Measurements from ENCODE around the gene PDE11A.

PDE11A gene

DNA sequence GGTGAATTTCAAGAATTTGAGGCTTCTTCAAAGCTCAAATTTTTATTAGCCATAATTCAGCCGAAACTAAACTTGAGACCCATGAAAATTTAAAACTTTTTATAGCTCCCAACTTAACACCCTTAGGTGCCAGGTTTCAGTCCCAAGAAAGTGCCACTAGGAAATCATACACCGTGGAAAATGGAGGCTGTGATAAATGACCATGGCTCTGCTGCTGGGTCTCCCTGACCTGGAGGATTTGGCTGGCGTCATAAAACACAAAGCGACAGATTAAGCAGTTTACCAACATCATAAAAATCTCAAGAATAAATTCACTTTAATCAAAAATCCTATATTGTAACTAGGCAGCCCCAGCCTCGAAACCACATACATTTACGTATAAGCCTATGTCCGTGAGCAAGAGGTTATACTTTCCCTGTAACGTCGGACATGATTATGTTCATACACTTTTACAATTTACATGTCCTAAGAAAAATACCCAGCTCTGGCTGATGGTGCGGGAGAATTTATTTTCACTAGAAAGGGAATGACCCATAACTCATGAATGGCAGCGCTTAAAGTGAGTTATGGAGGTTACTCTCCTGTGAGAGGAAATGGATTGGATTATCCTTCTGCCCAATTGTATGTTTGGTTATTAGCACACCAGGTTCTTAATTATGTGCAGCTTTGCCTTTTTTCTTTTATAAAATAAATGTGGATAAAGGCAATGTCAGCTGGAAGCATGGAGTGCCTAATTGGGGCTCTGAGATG lies 350.6 kb downstream of the PDE11A start:
- DNase-seq = peak; percentile 85

DNA sequence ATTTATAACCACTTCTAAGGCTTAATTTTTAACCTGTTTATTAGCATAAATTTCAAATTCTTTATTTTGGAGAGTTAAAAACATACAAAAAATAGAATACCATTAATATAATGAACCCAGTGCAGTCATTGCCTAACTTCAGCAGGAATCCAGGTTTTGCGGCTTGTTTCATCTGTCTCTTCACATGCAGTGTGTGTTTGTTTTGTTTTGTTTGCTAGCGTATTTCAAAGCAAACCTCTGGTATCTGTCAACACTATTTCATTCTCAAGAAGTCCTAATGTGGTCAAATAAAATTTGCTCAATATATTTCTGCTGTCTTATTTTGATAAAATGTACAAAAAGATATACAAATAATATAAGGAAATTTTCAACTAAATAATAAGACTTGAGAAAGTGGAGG lies 351.5 kb downstream of the PDE11A start:
- DNase-seq = peak; percentile 5

DNA sequence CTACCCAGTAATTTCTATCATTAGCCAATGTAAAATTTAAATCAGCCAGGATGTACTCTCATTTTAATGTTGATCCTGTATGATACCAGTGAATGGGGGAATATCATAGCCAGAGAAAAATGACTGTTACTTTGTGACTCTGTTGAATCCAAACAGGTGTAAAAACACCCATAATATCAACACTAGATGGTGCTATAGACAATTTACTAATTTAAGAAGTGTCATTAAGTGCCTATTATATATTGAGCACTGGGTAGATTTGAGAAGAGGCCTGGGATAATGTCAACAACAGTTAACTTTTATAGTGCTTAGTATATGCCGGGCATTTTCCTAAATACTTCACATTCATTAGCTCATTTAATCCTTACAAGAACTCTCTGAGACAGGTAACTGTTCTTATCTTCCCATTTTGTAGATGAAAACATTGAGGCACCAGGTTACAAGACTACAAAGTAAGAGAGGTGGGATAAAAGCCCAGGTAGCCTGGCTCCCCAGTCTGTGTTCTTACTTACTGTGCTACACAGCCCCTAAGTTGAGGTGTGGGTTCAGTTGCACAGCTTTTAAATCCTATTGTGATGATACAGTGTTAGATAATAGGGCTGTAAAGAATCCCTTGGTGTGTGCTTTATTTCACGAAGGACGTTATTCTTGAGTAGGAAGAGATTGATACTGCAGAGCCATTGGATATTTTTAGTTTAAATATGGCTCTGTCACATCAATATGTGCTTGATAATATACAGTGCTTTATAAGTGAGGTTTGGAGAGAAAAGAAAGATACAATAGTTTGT lies 354.6 kb downstream of the PDE11A start:
- DNase-seq = peak; percentile 3

DNA sequence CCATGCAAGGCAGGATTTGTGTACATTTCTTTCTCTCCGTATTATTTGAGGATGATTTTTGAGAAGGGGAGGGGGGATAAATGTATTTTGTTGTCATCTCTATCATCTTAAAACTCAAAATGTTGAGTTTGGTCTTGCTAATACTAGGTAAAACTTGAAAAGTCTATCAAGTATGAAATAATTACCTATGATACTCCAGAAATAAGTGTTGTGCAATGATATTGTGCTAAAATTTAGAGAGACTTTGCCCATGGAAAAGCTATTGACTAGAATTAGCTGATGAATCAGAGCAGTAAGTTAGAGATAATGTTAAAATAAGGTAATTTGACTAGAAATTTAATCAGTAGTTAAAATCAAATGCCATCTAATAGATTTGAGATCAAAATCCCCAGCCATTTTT lies 356.1 kb downstream of the PDE11A start:
- DNase-seq = no peak

DNA sequence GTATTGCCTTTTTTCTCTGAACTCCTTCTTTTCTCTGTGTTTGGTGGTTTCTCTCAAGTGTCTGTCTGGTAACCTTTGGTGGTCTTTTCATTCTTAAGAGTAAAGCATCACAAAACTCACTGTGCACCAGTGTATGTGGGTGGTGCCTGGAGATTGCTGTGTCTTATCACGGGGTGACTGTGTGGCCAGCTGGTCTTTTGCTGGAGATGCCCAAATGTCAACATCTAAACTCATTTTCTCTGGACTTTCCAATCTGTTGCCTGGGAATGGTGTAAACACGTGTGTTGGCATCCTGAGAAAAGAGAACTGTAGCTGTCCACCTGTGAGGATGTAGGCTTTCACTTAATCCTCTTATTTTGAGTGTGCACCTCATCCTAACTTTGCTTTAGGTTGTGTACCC lies 356.8 kb downstream of the PDE11A start:
- no peak for DNase-seq

DNA sequence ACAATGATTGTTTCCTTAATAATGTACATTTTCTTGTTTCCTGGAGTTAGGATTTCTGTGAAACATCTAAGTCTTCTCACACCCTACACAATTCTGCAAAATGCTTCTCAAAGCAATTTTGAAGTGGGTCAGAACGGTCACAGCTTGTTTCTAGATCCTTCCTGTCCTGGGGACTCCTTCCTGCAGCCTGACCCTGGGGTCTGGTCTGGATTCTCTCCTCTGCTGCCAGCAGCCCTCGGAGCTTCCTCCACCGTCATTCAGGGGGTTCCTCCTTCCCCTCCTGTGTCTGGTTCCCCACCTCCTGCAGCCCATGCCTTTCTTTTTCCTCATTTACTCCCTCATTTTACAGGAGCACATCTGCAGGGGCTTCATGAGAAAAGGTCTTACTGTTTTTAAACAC lies 357.9 kb downstream of the PDE11A start:
- no peak for DNase-seq

DNA sequence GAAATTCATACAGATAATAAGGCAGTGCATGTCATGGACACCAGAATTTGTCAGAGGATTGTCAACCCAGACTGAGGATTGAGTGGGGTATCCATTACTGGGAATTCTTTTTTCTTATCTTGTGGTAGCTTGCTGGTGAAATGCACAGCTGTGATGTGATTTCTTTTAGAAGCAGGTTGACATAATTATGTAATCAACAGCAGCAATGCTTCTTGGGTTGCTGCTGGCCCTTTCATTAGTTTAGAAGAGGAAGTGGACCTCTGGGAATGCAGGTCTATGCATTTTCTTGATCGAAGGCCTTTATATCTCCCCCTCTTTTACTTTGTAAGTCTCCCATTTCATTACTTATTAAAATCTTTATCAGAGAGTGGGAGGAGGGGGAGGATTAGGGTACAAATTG lies 360.1 kb downstream of the PDE11A start:
- peak; percentile 14 for DNase-seq

DNA sequence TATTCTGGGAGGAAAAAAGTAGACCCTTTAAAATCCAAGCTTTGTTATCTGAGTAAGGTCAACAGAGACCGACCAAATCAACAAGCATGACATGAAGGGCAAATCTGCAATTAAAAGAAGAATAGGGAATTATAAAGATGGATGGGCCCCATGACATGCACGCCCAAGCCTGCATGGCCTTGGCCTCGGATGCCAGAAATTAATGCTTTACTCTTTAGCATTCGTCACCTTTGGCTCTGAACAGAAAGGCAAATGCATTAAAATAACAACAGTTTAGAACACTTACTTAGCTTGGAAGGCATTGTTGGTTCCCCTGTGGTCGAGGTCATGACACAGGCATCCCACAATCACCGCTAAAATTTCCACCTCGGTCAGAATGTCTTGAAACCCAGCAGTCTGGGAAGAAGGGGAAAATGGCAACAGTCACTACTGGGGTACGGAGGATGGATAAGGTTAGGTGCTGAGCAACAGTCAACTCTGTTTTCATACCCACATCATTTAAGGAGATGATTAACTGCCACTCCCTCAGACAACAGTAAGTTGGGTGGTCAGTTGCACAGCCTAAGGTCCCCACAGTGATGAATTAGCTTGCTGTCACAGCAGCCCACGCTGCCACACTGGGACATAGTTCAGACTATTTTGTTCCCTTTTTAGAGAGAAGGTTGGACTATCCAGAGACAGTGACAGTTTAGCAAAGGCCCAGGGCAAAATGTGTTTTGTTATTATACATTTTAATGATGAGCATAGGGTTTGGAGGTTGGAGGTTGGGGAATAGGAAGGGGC lies 360.9 kb downstream of the PDE11A start:
- DNase-seq = peak; percentile 16

DNA sequence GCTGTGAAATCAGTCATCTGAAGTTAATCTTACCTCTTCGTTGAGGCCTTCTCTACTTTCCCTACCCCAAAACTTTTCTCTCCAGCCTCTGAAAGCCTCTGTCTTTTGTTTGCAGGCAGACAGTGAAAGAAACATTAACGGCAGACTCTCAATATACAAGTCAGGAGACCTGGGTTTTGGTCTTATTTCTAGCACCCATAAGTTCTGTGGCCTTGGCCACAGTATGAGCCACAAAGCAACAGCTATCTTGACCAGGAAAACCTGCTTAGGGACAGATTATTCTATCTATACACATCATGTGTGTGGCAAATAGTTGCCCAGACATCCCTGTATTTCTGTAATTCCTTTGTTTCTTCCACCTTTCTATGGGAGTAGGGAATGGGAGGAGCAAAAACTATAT lies 361.7 kb downstream of the PDE11A start:
- no peak for DNase-seq

DNA sequence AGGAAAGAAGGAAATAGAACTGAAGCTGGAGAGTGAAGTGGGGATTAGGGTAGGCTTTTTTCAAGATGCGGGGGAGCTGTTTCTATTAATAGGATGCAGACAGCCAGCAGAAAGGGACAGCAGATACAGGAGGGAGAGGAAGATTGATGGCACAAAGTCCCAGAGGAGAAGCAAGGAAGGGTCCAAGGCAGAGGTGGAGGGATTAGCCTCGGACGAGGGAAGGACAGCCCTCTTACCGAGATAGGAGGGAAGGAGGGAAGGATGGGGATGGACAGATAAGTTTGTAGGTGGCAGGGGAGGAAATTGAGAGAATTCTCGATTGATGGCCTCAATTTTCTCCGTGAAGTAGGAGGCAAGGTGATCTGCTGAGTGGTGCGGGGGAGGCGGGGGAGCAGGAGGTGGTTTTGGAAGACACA lies 362.6 kb downstream of the PDE11A start:
- no peak for DNase-seq

DNA sequence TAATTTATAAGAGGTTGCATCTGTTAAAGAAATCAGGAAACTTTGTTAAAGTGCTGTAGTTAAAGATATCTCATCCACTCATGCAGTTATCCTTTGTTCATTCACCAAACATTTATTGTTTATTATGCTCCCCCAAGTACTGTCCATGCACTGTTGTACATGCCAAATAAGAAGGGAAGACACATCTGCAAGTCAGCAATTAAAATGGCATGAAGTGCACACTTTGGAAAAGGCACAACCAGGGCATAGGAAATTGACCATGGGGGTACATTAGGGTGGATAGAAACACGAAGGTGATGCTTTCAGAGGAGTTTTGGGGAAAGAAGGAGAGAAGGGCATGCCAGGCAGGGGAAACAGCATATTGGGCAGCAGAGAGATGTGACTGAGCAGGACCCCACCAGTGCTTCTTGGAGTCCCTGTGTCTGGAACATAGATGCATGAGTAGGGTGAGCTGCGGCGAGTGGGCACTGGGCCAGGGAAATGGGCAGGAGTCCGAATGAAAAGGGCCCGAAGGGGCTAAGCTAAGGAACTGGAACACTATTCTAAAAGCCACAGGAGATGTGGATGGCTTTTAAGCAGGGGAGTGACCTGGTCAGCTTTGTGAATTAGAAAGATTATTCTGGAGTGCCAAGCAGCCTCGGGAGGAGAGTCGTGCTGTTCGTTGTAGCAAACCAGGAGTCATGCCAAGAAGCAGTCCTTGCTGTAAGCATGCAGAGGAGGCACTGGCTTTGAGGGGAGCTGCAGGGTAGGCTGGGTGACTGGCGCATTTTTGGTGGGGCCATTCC lies 363.7 kb downstream of the PDE11A start:
- peak; percentile 75 for DNase-seq

DNA sequence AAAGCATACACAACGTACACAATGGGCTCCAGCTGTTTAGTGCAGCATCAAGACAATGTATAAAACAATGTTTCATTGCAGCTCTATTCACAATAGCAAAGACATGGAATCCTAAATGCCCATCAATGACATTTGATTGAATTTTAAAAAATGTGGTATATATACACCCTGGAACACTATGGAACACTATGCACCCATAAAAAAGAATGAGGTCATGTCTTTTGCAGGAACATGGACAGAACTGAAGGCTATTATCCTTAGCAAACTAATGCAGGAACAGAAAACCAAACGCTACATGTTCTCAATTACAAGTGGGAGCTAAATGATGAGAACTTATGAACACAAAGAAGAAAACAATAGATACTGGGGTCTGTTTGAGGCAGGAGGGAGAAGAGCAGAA lies 364.5 kb downstream of the PDE11A start:
- DNase-seq = no peak

DNA sequence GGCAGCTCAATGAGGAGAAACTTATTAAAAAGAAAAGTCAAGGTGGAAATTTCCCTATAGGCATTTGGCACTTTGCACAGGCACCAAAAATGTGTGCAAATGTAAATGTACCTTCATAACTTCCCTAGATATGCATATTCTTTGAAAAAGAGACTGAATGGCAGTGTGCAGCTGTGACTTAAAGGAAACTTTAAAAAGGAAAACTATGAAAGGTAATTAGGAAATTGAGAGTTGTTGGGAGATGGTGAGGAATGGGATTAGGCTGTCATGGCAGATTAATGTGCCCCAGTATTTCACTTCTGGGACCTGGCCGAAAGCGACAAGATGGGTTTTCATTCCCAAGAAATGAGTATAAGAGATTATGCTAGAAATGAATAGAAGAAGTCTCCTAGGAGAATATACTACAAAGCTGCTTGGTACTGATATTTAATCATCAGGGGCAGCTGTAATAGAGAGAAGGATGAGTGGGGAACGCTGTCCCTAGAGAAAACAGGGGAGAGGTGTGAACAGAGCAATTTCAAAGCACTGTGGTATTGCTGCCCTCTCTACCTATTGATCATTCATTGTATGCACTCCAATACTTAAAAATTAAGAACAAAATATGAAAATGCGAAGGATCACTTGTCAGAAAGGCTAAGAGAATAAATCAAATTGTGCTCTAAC lies 366.9 kb downstream of the PDE11A start:
- no peak for DNase-seq

DNA sequence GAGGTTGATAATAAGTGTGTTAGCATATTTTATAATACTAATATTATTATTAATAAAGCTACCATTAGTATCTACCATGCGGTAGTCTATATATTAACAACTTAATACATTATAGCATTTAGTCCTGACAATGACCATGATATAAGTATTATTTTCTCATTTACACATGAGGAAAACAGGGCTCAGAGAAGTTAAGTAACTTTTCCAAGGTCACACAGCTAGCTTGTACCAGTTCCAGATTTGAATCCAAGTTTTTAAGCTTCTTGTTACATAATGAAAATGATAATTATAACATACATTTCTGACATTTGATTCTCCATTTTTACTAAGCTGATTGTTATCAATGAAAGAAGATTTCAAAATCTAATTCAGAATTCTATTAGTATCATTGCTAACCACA lies 369.4 kb downstream of the PDE11A start:
- no peak for DNase-seq

DNA sequence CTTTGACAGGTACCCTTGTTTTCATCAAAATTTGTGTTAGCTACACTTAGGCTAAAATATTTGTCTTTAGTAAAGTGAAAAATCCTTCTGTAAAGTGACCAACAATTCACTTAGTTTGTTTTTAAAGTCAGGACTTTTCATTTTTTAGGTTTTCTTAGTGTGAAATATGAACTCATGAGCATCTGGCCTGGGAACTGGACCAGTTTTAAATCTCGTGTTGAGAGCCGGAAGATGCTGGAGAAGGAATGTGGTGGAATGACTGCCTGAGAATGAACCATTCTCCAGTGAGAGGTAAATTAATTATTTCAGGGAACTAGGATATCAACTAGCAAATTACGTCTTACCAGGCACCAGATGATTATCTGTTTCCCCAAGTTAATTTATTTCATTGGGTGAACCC lies 374.3 kb downstream of the PDE11A start:
- no peak for DNase-seq

DNA sequence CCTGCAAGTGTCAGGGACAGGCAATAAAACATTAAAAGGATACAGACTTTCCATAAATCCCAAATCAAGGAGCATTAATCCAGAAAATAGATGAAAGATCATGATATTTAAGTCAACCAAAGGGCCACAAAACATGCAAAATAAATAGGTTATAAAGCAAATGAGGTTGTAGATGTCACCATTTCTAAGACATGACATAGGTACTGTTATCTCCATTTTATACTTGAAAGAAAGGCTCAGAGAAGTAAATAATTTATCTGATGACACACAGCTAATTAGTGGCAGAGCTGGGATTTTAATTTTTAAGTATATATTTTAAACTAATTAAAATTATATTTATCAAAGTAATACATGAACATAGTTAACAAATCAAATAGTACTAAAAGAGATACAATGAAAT lies 378.2 kb downstream of the PDE11A start:
- DNase-seq = no peak

DNA sequence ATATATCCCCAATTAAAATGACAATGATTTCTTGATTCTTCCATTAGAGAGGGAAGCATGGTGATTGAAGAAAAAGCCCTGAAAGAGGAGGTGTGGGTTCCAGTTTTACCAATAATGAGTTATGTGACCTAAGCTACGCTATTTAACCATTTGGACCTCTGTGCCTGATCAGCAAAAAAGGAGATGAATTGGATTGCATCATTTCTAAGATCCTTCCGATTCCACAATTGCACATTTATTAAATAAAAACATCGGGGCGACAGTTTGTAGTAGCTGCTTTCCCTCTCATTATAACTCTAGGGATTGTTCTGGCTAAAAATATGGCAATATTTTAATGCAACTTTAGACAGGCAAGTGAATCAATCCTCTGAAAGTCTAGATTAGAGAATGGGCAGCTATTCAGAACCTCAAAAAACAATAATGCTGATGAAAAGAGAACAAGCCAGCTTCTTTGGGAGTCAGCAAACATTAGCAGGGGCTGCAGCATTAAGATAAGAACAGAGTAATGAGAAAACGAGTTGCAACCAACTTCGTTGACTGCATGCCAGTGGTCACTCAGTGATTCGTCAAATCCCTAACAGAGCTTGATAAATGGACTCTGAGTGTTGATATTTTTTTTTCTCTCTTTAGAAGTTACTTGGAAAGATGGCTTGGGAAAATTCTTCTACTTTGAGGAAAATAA lies 378.8 kb downstream of the PDE11A start:
- no peak for DNase-seq

DNA sequence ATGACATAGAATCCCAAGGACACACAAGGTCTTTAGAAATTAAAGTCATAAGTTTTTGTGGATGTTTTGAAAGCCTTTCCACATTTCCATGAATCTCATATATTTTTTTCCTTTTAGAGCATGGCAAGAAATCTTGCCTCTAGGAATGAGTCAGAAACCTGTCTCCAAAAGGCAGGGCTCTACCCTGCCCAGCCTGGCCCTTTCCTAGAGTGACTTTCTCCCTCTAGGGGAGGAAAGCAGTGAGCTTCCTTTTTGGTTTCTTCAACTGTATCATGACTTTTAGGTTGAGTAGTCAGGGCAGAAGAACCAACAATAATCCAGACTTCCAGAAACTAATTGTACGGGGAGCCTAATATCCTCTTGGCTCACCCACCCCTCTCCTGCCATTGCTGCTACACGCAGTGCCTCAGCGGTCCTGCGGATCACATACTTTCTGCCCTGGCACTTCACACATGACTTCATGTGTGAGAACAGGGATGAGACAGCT lies 379.8 kb downstream of the PDE11A start:
- DNase-seq = no peak

DNA sequence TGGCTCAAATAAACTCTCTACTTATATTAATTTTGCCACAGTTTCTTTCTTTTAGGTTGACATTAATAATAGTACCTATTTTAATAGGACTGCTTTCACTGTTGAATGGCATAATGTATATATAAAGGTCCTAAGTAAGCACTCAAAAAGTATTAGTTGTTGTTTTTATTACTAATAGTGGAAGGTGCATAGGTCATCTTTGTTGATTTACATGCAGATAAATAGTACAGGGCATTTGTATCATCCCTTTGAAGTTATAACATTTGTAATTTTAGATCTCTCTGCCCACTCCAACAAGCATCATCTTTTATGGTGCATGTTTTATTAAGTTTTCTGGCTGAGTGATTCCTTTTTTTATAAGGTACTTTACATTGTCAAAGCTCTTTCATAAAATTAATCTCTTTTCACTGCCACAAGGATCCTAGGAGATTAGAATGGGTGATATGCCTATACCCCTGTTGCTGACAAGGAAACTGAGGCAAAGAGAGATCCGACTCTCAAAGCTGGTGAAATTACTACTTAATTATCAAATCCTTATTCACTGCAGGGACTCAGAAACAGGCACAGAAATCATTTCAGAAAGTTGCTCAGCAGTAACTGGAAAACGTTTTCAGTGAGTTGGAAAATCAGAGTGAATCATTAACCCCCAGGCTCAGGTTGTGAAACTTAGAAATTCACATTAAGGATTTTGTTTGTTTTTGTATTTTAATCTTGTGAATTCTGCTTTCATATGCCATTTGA lies 380.4 kb downstream of the PDE11A start:
- no peak for DNase-seq

DNA sequence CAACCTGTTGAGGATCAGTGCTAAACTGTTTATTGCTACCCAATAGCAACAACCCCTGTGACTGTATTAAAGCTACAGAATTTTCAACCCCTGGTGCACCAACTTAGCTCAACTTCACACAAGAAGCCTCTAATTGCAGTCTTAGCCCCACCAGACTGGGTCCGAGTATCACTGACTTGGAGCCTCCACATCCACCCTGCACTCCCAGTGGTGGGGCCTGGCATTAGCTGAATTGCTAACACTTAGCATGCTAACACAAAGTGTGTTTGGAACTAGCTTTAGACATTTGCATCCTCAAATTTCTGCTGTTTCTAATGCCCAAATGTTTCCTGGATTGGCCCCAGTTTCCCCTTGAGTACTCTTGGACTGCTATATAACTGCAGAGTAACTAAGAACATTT lies 381.4 kb downstream of the PDE11A start:
- DNase-seq = no peak

DNA sequence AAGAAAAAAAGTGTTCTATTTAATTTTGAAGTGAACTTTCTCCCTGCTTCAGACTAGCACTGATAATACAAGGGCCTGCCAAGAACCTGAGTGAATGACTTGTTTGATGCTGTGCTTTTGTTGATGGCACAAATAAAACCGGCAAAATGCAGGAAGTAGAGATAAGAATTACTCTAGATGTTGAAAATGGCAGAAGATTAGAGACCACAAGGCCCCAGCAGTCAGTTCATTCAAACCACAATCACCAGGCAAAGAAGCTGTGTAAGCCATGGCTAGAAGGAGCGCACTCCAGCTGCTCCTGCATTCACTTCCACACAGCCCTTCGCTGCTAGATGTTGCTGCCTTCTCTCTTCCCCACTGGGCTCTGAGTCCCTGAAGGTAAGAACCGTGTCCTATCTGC lies 383.0 kb downstream of the PDE11A start:
- DNase-seq = no peak
